Cardiac fibroblast (primary cell): ENCODE measurements around the gene KRTAP4-11.
"Not testable (repeated sequence)": the region's sequence is repeated elsewhere in the genome, so short reads cannot be mapped to it uniquely, and the experiment has no call there.

Experiments used
- DNase-seq, 2 donors: peaks; one replicate each; pipeline versions ENCODE4 v3.0.0 to v3.0.0-alpha.2; 2010; ENCODE audit warnings: low read depth in 2 of 2
- H3K4me3 ChIP-seq, 2 donors: replicated peaks in 1 of 2; 1 replicate in 1 of 2; 2 replicates in 1 of 2; pipeline ENCODE4 v1.5.1; 2011; ENCODE audit warnings: low read depth in 2 of 2, low read length in 2 of 2, mild to moderate bottlenecking in 2 of 2, moderate library complexity in 1 of 2
- TF ChIP-seq, protein P1 (sequence below): IDR thresholded peaks from one replicate; pipeline ENCODE4 v1.5.1; 2011; ENCODE audit warnings: low read depth, mild to moderate bottlenecking, low read length, inconsistent platforms

The KRTAP4-11 gene

GRCh38 chr17:41149652-41149985, 31.4 kb upstream of the KRTAP4-11 start, which contains the start of gene KRTAP4-5:
Gene KRTAP4-5 (minus strand): TSS chr17:41149825. CDS start chr17:41149767, 58 bp downstream.
- DNase-seq = no peak
- TF ChIP-seq, protein P1, sequence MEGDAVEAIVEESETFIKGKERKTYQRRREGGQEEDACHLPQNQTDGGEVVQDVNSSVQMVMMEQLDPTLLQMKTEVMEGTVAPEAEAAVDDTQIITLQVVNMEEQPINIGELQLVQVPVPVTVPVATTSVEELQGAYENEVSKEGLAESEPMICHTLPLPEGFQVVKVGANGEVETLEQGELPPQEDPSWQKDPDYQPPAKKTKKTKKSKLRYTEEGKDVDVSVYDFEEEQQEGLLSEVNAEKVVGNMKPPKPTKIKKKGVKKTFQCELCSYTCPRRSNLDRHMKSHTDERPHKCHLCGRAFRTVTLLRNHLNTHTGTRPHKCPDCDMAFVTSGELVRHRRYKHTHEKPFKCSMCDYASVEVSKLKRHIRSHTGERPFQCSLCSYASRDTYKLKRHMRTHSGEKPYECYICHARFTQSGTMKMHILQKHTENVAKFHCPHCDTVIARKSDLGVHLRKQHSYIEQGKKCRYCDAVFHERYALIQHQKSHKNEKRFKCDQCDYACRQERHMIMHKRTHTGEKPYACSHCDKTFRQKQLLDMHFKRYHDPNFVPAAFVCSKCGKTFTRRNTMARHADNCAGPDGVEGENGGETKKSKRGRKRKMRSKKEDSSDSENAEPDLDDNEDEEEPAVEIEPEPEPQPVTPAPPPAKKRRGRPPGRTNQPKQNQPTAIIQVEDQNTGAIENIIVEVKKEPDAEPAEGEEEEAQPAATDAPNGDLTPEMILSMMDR = no peak
- no peak within 1 kb of the TSS for H3K4me3 ChIP-seq

GRCh38 chr17:41148971-41149651, 30.9 kb upstream of the KRTAP4-11 start:
- DNase-seq, H3K4me3 ChIP-seq: not testable (repeated sequence)

- no peak for DNase-seq
- no peak overlapping the region for H3K4me3 ChIP-seq
- TF ChIP-seq, protein P1 = no peak
Measured at GRCh38 chr17:41147531-41148204, 29.5 kb upstream of the KRTAP4-11 start.

DNA sequence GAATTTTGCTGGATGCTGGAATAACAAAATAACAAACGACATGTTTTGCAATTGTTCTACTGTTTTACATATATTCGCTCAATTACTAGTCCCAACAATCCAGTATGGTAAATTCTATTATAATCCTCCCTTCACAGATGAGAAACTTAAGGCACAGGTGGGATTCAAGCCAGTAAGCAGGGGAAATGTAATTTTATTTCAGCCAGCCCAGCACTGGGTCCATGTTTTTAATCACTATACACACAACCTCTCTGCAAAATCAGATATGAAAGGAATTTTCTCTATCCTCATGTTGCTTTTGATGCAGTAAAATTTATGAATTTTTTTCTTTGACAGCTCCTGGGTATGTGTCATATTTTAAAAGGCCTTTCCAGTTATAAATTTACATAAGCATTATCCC, 27.1 kb upstream of the KRTAP4-11 start:
- TF ChIP-seq, protein P1 = no peak
- no peak overlapping the region for H3K4me3 ChIP-seq
- DNase-seq = no peak

- DNase-seq = no peak
- TF ChIP-seq, protein P1 = no peak
Measured at GRCh38 chr17:41144846-41145245, 26.7 kb upstream of the KRTAP4-11 start.

DNA sequence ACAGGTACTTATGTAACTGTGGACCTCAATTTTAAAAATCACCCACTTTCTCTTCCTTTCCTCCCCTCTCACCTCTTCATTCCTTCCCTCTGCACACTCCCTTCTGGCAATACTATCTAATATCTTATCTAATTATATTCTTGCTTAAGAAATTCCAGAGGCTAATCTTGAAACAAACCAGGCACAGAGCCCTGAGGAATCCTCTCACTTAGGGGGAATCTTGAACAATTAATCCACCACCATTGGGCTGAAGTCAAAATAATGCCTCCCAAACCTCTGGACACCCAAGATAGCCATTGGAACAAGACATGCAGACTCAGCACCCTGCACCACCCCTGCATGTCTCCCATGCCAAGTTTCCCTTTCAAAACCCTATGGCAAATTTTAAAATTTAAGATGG, 23.2 kb upstream of the KRTAP4-11 start:
- no peak for DNase-seq
- H3K4me3 ChIP-seq = no peak overlapping the region
- TF ChIP-seq, protein P1 = no peak

More at GRCh38 chr17:41144846-41145245, 26.7 kb upstream of the KRTAP4-11 start:
- no peak overlapping the region for H3K4me3 ChIP-seq

GRCh38 chr17:41140360-41141131, 22.4 kb upstream of the KRTAP4-11 start, which contains the start of gene KRTAP4-6:
Gene KRTAP4-6 (minus strand): TSS chr17:41140544. CDS start chr17:41140487, 57 bp downstream.
- TF ChIP-seq, protein P1 = no peak
- DNase-seq = peak in 1 of 2 donors; percentile 70
- H3K4me3 ChIP-seq = no peak within 1 kb of the TSS

DNA sequence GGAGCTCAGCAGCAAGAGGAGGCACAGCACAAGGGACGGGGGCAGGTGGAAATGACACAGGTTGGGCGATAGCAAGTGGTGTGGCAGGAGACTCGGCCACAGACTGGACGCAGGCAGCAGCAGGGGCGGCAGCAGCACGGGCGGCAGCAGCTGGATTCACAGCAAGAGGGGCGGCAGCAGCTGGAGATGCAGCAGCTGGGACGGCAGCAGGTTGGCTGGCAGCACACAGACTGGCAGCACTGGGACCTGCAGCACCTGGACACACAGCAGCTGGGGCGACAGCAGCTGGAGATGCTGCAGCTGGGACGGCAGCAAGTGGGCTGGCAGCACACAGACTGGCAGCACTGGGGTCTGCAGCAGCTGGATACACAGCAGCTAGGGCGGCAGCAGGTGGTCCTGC, 21.7 kb upstream of the KRTAP4-11 start:
- DNase-seq, H3K4me3 ChIP-seq: not testable (repeated sequence)
